GM19099 (cell line): ENCODE measurements around the gene PKNOX2.

Experiments
- POLR2A ChIP-seq: IDR thresholded peaks from 3 replicates; pipeline ENCODE4 v1.6.1; 2011; ENCODE audit warnings: low read depth; ENCODE audit not compliant: insufficient read length; ENCODE audit errors: extremely low read depth

Gene PKNOX2

DNA sequence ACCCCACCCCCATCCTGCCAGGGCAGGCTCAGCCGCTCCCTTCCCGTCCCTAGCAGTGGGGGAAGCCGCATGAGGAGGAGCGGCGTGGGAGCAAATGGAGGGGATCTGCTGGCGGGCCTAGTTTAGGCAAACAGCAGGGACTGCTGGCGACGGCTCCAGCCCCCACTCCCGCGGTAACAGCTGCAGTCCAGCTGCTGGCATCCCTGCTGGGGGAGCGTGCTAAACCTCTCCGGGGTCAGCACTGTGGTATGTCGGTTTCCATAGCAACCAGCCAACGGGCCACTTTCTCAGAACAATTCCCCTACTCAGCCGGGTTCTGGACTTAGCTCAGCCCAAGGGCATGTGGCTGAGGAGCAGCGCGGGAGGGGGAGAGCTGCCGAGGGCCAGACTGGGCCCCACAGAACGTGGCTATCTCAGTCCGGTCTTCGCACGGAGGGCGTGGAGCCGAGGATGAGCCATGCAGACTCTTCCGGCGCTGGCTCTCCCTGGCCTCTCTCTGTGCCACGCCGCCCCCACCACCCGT is 98.8 kb downstream of the PKNOX2 start:
- TF ChIP-seq POLR2A, result no peak

DNA sequence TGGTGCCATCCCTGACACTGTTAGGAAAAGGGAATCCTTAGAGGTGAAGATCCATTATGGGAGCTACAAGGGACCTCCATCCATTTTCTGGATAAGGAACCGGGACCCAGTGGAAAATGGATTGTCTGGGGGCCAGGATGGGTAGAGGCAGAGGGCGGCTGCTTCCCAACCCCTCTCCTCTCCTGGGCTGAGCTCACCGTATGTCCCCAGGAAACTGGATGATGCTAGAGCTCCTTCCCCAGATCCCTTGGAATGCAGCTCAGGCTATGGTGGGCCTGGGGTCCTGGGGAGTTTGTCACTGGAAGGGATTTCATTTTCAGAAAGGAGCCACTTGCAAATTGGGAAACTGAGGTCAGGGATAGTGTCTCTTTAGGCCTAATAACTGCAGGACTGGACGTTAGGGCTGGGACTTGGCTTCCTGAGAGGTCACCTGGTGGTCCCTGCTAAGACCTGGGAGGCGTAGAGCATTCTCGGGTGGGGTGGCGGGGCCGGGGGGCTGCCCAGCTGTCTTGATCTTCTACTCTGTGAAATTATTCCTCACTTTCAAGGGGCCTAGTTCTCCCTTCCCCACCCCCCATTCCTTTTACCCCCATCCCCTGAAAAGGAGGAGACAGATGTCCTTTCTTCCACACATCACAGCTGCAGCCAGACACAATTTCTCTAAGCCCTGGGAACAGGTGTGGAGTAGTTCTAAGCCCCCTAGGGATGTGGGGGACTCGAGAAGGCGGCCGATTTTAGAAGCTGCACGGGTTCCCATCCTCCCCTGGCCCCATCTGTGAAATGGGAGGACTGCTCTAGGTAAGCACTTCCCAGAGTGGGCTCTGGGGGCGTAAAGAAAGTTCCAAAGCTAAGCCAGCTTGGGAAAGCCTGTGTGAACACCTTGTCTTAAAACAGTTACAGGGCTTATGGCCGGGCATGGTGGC is 99.8 kb downstream of the PKNOX2 start:
- no peak for TF ChIP-seq POLR2A

DNA sequence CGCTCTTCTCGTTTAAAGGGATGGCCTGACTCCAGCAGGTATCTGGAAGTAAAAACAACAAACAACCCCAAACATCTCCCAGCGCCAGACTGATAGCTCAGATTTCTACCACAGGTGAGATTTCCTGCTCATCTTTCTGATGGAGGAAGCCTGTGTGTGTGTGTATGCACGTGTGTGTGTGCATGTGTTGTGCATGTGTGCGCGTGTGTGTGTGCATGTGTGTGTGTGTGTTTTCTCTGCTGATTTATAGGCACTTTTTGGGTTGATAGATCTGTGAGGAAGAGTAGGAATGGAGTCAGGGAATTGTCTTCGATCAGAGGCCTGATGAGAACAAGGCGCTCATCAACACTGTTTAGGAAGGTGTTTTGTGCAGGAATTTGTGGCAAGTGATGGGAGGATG is 103.0 kb downstream of the PKNOX2 start:
- TF ChIP-seq POLR2A, result no peak

DNA sequence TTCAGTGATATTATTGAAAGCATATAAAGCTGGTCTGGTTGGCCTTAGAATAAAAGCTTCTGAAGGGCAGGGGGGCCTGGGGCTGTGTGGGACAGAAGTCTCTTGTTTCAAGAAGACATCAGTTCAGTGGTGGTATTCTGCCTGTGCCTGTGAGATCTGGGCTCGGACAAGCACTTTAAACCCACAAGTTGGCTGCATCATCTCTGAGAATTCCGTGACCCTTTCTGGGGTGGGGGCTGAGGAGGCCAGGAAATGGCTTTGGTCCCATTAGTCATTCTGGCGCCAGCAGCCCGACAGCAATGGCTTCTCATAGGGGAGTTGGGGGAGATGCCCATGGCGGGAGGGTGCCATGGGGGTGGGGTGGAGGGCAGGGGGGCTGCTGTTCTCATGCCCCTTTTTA is 104.1 kb downstream of the PKNOX2 start:
- TF ChIP-seq POLR2A, result no peak

DNA sequence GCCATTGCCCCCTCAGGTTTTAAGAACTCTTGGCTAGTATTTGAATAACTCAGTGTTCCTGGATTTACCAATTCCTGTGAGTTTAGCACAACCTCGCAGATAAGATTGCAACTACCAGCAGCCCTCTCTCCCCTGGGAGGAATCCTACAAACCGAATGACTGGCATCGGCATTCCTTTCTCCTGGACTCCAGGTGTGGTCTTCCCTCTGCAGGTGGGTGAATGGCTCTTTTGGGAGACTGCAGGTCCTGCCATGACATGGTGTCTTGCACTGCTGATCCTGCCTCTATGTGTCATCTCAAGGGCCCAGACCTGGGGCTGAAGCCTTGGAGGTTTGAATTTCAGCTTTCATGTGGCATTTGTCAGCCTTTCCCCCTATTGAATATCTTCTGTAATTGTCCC is 105.6 kb downstream of the PKNOX2 start:
- TF ChIP-seq POLR2A, result no peak

DNA sequence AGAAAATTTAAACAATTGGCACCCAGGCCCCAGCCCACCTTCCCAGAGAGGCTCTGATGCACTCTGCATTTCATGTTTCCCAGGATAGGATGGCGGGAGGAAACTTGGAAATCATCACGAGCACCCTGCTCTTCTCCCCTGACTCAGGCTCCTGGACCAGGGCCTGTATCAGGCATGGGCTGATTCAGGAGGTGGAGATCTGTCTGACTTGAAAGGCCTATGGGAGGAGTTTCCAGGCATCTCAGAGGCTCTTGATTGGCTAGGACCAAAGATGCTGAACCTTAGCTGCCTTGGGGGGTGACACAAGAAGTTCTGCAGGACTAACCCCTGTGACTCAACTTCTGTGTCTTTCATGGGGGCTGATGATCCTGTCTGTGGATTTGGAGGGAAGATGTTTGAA is 106.2 kb downstream of the PKNOX2 start:
- TF ChIP-seq POLR2A, result no peak

DNA sequence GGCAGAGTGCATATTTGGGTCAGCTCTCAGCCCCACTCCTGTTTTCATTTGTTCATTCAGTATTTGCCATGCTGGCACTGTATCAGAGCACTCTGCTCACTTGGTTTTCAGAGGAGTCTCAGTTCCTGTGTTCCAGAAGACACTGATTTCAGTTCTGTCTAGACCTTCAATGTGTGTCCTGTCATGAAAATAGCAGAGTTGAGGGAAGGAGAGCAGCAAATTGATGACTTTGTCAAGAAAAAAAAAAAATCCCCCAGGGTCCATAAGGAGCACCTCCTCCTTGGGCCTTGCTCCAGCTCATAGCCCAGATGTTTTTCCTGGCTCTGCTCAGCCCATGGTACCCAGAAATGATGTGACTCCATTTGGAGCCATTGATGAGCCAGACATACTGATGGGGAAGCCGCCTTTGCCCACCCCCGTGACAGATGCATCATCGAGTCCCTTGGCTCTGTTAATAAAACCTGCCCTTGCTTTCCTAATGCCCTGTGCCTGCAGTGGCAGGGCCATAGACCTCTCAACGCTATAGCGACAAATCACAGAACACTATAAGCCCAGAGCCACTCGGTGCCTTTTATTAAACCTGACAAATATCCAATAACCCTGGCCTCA is 107.0 kb downstream of the PKNOX2 start:
- TF ChIP-seq POLR2A, result no peak

DNA sequence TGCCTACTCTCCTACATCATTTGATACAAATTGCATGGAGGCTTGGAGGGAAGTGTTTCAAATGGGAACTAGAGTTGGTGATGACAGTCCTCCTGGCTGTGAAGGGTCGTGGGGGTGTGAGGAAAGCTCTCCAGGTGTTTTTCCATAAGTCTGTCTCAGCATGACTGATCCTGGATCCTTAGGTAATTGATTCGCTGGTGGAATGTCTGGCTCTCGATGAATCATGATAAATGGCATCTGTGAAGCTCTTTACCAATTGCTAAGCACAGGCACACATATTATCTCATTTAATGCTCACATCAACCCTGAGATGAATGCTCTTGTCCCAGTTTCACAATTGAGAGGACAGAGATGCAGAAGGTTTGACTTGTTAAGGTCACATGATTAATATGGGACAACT is 107.5 kb downstream of the PKNOX2 start:
- no peak for TF ChIP-seq POLR2A

DNA sequence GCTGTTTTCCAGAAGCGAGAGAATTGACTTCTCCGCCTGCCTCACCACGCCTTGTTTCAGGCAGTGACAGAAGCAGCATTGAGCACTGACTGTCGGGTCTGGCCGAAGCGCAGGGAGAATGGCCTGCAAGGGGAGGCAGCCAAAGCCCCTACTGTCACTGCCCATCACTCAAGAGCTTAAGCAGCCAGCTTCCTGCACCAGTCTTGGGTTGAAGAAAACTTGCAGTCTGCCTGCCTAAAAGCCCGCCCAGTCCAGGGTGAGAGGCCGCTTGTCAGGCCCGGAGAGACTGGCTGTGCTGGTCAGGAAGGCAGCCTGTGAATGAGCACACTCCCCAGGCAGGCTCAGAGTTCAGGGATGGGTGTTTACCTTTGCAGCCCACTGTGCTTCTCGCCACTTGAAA is 108.3 kb downstream of the PKNOX2 start:
- no peak for TF ChIP-seq POLR2A

DNA sequence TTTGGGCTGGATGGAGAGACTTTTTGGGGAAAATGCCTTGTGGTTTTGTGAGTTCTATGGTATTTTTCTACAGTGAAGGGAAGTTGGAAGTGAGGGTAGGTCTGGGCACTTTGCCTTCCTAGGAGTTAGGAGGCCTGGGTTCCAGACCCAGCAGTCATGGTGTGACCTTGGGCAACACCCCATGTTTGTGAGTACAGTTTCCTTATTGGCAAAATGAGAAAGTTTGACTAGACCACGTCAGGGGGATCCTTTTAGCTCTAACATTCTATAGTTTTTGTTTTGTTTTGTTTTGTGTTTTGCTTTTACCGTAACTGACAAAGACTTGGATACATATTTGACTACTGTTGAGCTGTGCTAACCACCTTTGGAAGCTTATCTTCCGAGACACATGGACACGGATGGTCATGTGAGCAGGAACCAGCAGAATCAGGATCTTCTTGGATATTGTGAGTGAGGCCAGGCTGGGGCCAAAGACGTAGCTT is 109.0 kb downstream of the PKNOX2 start:
- no peak for TF ChIP-seq POLR2A

DNA sequence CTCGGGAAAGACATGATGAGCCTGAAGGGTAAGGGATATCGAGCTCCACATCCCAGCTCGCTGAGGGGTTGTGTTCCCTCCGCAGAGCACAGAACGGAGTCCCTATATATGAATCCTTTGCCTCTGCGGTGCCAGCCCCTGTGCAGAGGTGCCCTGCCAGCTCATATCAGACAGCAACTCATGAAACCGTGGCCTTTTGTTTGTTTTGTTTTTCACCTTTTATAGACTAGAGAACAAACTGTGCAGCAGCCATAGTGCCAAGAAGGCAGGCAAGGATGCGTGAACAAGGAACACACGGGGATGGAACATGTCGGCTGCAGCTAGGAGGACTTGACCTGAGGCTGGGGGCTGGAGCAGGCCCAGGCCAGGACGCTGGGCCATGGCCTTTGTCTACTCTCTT is 109.8 kb downstream of the PKNOX2 start:
- no peak for TF ChIP-seq POLR2A

DNA sequence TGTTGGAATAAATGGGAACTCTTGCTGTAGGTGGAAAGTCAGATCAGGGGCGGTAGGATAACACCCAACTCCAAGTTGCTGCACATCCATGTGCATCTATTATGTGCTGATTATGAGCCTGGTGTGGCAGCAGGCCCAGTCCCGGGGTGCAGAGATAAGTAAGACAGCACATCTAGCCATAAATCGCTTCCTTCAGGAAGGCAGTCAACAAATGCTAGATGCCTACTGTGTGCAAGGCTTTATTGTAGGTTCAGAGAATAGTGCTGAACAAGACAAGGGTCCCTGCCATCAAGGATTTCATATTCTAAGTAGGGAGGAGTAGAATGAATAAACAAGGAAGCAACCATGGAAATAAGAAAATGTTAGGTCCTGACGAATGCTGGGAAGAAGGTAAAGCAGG is 110.2 kb downstream of the PKNOX2 start:
- no peak for TF ChIP-seq POLR2A

DNA sequence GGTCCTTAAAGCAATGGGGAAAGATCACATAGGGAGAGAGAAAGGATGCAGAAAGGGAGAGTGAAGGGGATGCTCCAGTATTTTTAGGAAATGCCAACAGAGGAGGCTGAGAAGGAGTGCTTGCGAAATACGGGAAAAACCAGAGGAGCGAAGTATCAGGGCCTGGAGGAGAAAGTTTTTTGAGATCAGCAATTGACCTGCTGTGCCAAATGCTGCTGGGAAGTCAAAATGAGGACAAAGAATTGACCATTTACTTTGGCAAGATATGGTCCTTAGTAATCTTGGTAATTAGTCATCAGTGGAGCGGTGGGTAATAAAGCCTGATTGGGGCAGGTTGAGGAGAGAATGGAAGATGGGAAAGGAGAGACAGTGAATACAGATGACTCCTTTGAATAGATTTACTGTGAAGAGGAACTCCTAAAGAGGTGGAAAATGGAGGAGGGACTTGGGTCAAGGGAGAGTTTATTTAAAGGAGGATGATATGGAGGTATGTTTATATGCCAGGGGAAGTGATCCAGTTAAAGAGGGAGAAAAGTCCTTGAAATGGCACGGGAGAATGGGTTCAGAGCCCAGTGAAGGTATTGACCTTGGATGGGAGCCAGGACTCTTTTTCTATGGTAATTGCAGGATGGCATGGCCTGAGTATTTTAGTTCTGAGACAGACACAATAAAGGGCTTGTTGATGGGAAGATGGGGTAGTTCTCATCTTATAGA is 111.5 kb downstream of the PKNOX2 start:
- no peak for TF ChIP-seq POLR2A

DNA sequence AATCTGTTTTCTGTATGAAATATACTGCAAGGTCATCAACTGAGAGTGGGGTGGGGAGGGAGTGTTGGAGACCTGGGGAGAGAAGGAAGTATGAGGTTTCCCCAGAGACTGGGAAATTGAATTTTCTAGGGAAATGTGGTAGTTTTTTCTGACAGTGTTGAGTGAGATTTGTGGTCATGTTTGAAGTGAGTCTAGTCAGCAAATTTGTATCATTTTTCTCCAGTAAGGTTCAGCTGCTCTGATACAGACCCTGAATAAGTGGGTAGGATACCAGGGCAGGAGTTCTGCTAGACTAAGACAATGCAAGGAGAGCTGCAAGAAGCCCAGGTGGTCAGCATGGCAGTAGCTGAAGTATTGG is 112.0 kb downstream of the PKNOX2 start:
- no peak for TF ChIP-seq POLR2A

DNA sequence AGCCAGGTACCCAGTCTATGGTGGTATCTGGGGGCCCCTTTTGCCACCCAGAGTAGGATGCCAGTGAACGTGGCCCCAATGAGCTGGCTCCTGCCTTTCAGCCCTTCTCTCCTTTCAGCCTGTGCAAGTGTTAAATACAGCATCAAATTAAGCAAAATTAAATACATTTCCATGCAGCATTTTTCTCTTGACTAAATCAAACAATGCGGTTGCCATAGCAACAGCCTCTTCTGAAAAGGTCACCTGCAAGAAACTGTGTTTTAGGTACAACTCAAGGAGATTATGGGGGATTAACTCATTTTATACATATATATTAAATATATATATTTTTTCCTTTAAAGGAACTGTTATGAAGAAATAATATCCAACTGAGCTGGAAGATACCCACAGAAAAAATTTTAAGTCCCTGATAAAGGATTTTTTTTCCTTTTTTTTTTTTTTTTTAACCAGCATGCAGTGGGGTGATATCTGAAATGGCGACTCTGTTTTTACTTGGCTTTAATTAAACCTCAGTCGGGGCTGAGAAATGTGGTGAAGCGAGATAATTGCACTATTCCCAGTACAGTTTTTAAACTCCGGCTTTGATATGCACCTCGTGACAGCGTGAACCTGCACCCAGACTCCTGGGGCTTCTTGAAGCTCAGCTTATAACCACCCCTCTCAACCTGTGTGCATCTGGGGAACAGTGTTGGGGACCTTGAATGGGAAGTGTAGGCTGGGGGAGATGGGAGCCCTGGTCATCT is 115.3 kb downstream of the PKNOX2 start:
- no peak for TF ChIP-seq POLR2A
